Astrocyte of the hippocampus (primary cell): ENCODE data around the gene C5orf15.
A peak's percentile ranks its signal among the peaks of the same experiment; 100 is the strongest.
"Not testable (repeated sequence)": the region's sequence is repeated elsewhere in the genome, so short reads cannot be mapped to it uniquely, and the experiment has no call there.

Experiments used
- DNase-seq: peaks from one replicate; pipeline ENCODE4 v3.0.0; 2011; ENCODE audit warnings: low read depth, low spot score

The C5orf15 gene

DNA sequence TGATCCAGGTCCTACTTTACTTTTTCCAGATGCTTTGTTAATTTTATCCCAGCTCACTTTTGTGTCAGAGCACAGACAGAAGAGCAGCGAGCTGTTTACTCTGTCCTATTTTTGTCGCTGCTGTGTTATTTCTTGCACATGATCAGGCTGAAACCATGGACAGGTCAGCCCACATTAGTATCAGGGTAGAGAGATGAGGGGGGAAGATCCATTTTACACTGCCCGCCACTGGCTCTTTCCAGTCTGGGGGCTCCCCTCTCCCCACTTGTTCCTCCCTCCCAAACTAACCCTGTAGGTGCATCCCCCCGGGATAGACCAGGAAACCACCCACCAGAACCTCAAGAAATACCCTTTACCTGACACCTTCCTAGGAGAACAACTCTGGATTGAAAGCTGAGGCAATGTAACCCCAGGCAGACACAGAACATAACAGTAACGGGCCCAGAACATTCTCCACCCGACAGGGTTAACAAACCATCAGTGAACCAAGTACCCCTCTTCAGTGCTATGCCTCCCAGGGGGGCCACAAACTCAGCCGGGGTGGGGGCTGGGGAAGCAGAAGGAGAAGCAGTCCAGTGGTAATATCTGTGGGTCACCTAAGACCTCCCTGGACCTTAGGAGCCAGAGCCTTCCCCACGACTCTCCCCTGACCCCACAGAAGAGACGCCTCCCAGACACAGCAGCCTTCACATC, 26.0 kb upstream of the C5orf15 start:
- no peak for DNase-seq

- DNase-seq, result peak; percentile 53
Observed at GRCh38 chr5:133993185-133993936, 24.9 kb upstream of the C5orf15 start.

GRCh38 chr5:133992429-133993155, 24.2 kb upstream of the C5orf15 start:
- no peak for DNase-seq

DNA sequence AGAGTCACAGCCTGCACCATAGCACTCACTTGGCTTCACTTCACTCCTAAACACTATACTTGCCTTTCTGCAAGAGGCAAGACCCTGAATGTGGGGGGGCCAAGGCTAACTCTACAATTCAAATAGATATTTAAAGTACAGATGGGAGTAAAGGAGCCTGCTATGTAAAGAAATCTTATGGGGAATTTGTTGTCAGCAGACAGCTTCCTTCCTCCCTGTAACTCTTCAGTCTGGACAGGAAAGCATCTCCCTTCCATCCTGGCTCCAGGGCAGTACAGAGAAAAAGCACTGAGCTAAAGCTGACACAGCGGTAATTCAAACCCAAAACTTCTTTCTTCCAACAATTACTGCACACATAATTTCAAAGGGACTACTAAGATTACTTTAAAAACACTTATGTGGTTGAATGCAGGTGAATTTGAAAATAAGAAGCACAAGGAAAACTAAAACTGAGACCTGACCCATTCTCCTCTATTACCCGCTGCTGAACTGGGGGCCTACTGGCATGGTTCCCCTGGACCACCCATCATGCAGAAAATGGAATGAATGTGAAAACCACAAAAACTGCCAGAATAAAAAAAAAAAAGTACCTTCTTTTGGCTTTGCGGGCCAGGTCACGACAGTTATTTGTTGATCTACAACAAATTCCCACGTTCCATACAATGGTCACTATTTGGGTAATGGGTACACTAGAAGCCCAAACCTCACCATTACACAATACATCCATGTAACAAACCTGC, 22.9 kb upstream of the C5orf15 start:
- no peak for DNase-seq

GRCh38 chr5:133990396-133990795, 22.0 kb upstream of the C5orf15 start:
- DNase-seq, result no peak

- no peak for DNase-seq
Observed at GRCh38 chr5:133985540-133986180, 17.2 kb upstream of the C5orf15 start.

DNA sequence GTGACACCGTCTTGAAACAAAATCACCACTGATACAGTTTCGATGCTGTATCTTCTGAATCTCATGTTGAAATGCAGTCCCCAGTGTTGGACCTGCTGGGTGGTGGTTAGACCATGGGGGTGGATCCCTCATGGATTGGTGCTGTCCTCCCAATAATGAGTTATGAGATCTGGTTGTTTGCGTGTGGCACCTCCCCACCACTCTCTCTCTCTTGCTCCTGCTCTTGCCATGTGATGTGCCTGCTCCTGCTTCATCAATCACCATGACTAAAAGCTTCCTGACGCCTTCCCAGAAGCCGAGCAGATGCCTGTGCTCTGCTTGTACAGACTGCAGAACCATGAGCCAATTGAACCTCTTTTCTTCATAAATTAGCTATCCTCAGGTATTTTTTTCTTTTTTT, 15.2 kb upstream of the C5orf15 start:
- DNase-seq, result no peak

DNA sequence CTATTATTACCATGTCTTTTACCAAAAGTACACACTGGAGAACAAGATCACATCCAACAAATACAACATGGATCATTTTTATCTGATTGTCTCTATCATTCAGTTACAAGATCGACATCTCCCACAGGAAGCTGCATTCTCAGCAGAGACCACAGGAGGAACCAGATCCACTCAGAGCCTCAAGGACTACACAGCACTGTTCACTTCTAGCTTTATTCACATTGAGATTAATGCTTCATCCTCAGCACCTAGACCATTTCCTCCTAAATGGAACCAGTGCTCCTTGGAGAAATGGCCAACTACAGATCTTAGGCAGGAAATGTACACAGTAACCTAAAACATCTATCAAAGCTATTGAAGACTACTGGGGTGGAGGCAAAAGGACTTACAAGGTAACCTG, 13.3 kb upstream of the C5orf15 start:
- no peak for DNase-seq

- DNase-seq, result no peak
Observed at GRCh38 chr5:133980652-133981051, 12.2 kb upstream of the C5orf15 start.

DNA sequence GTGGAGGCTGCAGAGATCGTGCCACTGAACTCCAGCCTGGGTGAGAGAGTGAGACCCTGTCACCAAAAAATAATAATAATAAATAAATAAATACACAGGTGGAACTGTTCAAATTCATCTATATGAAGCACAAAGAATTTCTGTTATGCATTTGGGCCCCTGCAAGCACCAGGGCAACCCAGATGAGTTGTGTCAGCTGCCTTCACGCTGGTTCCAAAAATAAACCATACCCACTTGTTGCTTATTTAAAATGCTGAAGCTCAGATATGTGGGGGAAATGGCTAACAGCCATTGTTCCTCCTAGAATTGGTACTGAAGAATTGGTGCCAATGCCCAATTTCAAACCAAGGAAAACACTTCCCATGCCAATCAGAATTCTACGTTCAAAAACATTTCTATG, 10.5 kb upstream of the C5orf15 start:
- no peak for DNase-seq

- DNase-seq, result peak; percentile 82
Observed at GRCh38 chr5:133977858-133978257, 9.4 kb upstream of the C5orf15 start.

GRCh38 chr5:133977161-133977787, 8.8 kb upstream of the C5orf15 start:
- peak; percentile 46 for DNase-seq

GRCh38 chr5:133975546-133975945, 7.1 kb upstream of the C5orf15 start:
- not testable (repeated sequence) for DNase-seq

DNA sequence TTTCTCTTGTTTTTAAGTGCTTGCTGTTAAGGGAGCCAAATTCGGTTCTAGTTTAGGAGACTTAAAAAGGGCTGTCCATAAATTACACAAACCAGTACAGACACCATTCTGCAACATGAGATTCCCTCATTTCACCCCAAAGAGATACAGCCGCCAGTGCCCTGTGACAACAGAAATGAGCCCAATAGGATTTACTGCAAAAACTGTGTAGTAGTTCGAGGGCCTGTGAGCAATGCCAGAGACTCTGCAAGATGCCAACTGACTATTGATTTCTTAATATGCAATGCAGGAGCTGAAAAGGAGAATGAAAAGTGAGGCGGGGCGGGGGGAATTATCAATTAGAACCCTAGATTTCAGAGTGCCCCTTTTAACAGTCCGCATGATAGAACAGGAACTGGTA, 5.7 kb upstream of the C5orf15 start:
- DNase-seq, result no peak

DNA sequence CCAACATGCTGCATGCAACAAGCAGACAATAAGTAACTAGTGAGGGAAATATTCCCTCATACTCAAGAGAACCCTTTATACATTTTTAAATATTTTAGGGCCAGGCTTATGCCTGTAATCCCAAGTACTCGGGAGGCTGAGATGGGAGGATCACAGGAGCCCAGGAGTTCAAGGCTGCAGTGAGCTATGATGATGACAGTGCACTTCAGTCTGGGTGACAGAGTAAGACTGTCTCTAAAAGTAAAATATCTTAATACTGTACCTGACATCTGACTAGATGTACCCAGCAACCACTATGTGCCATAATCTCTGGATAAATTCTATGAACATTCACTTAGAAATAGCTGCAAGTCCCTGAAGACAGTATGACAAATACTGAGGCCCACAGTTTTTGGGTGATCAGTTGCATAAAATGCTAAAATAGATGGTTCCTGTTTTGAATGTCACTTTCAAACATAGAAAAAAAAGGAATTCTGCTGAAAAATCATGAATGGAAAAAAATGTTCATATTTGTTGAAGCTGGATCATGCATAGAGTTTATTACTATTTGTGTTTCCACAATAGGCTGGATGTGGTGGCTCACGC, 2.0 kb upstream of the C5orf15 start:
- no peak for DNase-seq

GRCh38 chr5:133969654-133970324, 1.4 kb upstream of the C5orf15 start:
- DNase-seq, result no peak

- peak; percentile 57 for DNase-seq
Observed at GRCh38 chr5:133967698-133968203, 674 bp downstream of the C5orf15 start.

- DNase-seq, result peak; percentile 48
Observed at GRCh38 chr5:133967124-133967523, 1.3 kb downstream of the C5orf15 start.

DNA sequence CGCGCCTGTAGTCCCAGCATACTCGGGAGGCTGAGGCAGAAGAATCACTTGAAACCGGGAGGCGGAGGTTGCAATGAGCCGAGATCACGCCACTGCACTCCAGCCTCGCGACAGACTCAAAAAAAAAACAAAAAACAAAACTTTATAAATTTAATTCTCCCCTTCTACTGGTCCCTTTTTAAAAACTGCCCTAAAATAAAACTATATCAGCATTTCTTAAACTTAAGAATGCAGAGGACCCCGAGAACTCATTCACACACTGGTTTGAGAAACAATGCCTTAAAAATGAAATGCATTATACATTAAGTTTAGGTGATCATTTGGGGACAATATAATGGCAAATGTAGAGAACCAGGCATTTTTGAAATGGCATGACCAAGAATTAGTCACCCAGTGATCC, 2.3 kb downstream of the C5orf15 start:
- DNase-seq, result no peak
